HepG2 (cell line): ENCODE results near the gene TMEM141. TPM values are rescaled to one million over a fixed set of nuclear protein-coding genes. Genes with fewer than 3 reads are reported as not detected.
A peak's percentile ranks its signal among the peaks of the same experiment; 100 is the strongest.

Experiments
- ATAC-seq: fragments of 200-7000 bp; cut with Tn5 transposase; 3 replicates; pipeline ENCODE4 v1.9.1; 2020; ENCODE audit warnings: mild to moderate bottlenecking, moderate library complexity
- BruUV-seq: library from RNA; stranded (reverse); fragments of 400-500 nt; replicated peaks from 2 replicates; lab custom pipeline; 2021; lab: Mats Ljungman, UMichigan
- CTCF ChIA-PET: fragments of 300-600 bp; formaldehyde crosslinking; extraction: SDS; loops from one replicate; lab custom pipeline; 2021; ENCODE audit warnings: low total read pairs, inconsistent platforms, low intra/inter-chr PET ratio; lab: Yijun Ruan, JAX
- POLR2A ChIA-PET: fragments of 350-600 bp; sonication (Branson Sonifier 250); formaldehyde crosslinking; loops from one replicate; lab custom pipeline; 2020; ENCODE audit warnings: antibody characterized with exemption, inconsistent platforms; lab: Yijun Ruan, JAX
- DNase-seq: peaks from one replicate; pipeline ENCODE4 v3.0.0-alpha.2; 2015; ENCODE audit warnings: low spot score
- FAIRE-seq: peaks from 3 replicates; lab custom pipeline; 2011; peaks lifted over from hg19 to GRCh38; lab: Jason Lieb, UNC
- H2AFZ ChIP-seq: one replicate; pipeline ENCODE4 v1.6.1; 2011; ENCODE audit warnings: low read length, inconsistent platforms
- H3K27ac ChIP-seq: fragments of 300-600 bp; 3 replicates; pipeline ENCODE4 v1.8.0; 2011; ENCODE audit warnings: mixed run types, mild to moderate bottlenecking, mixed read lengths, low read length, inconsistent platforms; ENCODE audit not compliant: insufficient read depth; ENCODE audit errors: extremely low read length
- H3K27me3 ChIP-seq, 2 experiments: fragments of 200-600 bp in 1 of 2; 2 replicates in 1 of 2; 3 replicates in 1 of 2; pipeline versions ENCODE4 v1.6.0 to v1.8.0; 2011; ENCODE audit warnings: low read length in 2 of 2, mild to moderate bottlenecking in 2 of 2, moderate library complexity in 2 of 2, inconsistent platforms in 1 of 2; ENCODE audit not compliant: insufficient read depth in 2 of 2, control insufficient read depth in 1 of 2
- H3K36me3 ChIP-seq, 2 experiments: fragments of 200-600 bp in 1 of 2; replicated peaks in 1 of 2; 2 replicates in 1 of 2; 3 replicates in 1 of 2; pipeline versions ENCODE4 v1.5.1 to v1.8.0; 2011; ENCODE audit warnings: low read length in 2 of 2, inconsistent platforms in 1 of 2; ENCODE audit not compliant: insufficient read depth in 2 of 2, control insufficient read depth in 1 of 2
- H3K4me1 ChIP-seq: 2 replicates; pipeline ENCODE4 v1.5.1; 2012; ENCODE audit warnings: low read length, inconsistent platforms; ENCODE audit not compliant: insufficient read depth
- H3K4me2 ChIP-seq: 2 replicates; pipeline ENCODE4 v1.6.0; 2011; ENCODE audit warnings: low read depth, low read length, inconsistent platforms
- H3K4me3 ChIP-seq, 3 experiments: fragments of 200-600 bp in 1 of 3; sonication (generic), shearing (Covaris generic) in 1 of 3; replicated peaks in 1 of 3; 2 replicates each; pipeline ENCODE4 v1.5.1; 2011 to 2016; ENCODE audit warnings: low read length in 3 of 3, inconsistent platforms in 2 of 3, low read depth in 2 of 3, mild to moderate bottlenecking in 2 of 3, control low read depth in 1 of 3, mixed read lengths in 1 of 3; ENCODE audit not compliant: insufficient read depth in 1 of 3
- H3K79me2 ChIP-seq: one replicate; pipeline ENCODE4 v1.6.1; 2011; ENCODE audit warnings: low read length, inconsistent platforms; ENCODE audit not compliant: insufficient read depth
- H3K9ac ChIP-seq: 2 replicates; pipeline ENCODE4 v1.6.0; 2011; ENCODE audit warnings: mild to moderate bottlenecking, low read depth, low read length, inconsistent platforms; ENCODE audit not compliant: insufficient read depth
- H3K9me3 ChIP-seq: 2 replicates; pipeline ENCODE4 v1.5.1; 2012; ENCODE audit warnings: mild to moderate bottlenecking, low read length
- H4K20me1 ChIP-seq: 2 replicates; pipeline ENCODE4 v1.6.0; 2011; ENCODE audit warnings: inconsistent platforms, mild to moderate bottlenecking, low read length, moderate library complexity; ENCODE audit not compliant: insufficient read depth
- AGO1 ChIP-seq: fragments of 200-400 bp; formaldehyde crosslinking; IDR thresholded peaks from 2 replicates; pipeline ENCODE4 v1.6.1; 2017; ENCODE audit warnings: mild to moderate bottlenecking, low read depth, low read length, moderate library complexity; ENCODE audit not compliant: poor library complexity, severe bottlenecking
- PAF1 ChIP-seq: IDR thresholded peaks from 2 replicates; pipeline ENCODE4 v1.6.1; 2016; ENCODE audit warnings: missing genetic modification reagents, missing compliant biosample characterization
- PAWR ChIP-seq: sonication (generic); formaldehyde crosslinking; IDR thresholded peaks from 2 replicates; pipeline ENCODE4 v1.4.0; 2020; ENCODE audit warnings: missing genetic modification reagents, mild to moderate bottlenecking, borderline replicate concordance
- SPEN ChIP-seq: sonication (generic); formaldehyde crosslinking; IDR thresholded peaks from 2 replicates; pipeline ENCODE4 v1.5.1; 2020; ENCODE audit warnings: low read depth, mild to moderate bottlenecking, missing genetic modification reagents
- SRSF4 ChIP-seq: fragments of 200-400 bp; formaldehyde crosslinking; IDR thresholded peaks from one replicate; pipeline ENCODE4 v1.6.1; 2018; ENCODE audit warnings: mild to moderate bottlenecking, low read depth, low read length, moderate library complexity; ENCODE audit not compliant: poor library complexity, severe bottlenecking
- ZBTB38 ChIP-seq: sonication (generic); formaldehyde crosslinking; IDR thresholded peaks from 2 replicates; pipeline ENCODE4 v1.5.1; 2020; ENCODE audit warnings: mild to moderate bottlenecking, missing genetic modification reagents
- ZC3H13 ChIP-seq: sonication (generic); formaldehyde crosslinking; IDR thresholded peaks from 2 replicates; pipeline ENCODE4 v1.8.1; 2023; ENCODE audit warnings: mild to moderate bottlenecking, missing genetic modification reagents, moderate library complexity
- ZNF296 ChIP-seq: sonication (generic); formaldehyde crosslinking; conservative IDR thresholded peaks from 2 replicates; pipeline ENCODE4 v1.5.0; 2020; ENCODE audit warnings: mild to moderate bottlenecking, missing genetic modification reagents
- ZNF563 ChIP-seq: sonication (generic); formaldehyde crosslinking; IDR thresholded peaks from 2 replicates; pipeline ENCODE4 v1.8.0; 2022; ENCODE audit warnings: mild to moderate bottlenecking, moderate library complexity, missing genetic modification reagents
- WGBS: methylation state at CpG from one replicate; pipeline ENCODE4 v1.1.6; 2017; ENCODE audit warnings: low lambda C conversion rate; 5-methylcytosine and 5-hydroxymethylcytosine counted together
- in situ Hi-C: cut with HindIII; loops from 2 replicates; pipeline ENCODE4 v1.10.0; 2017; ENCODE audit warnings: low pct_unique_long_range_greater_than_20kb; ENCODE audit not compliant: extremely low pct_ligation_motif_present
- intact Hi-C: fragments of 100-400 bp; cut with micrococcal nuclease; formaldehyde crosslinking; loops from one replicate; pipeline ENCODE4 v1.10.0; 2022; ENCODE audit not compliant: unreplicated experiment
- polyA plus RNA-seq, 8 experiments: library from polyadenylated mRNA; depleted of rRNA in 3 of 8; stranded (reverse) in 7 of 8; unstranded in 1 of 8; fragments of >200 nt; fragmentation: Illumina TruSeq in 4 of 8; extraction: Trizol in 4 of 8; gene quantifications; 2 replicates each; pipeline versions ENCODE4 v1.2.1 to v1.2.3, GENCODE V29; 2011 to 2016; ENCODE audit warnings: low read depth in 4 of 8, missing spikeins in 1 of 8, mixed read lengths in 1 of 8; ENCODE audit not compliant: insufficient read depth in 1 of 8
- total RNA-seq, 5 experiments: library from RNA; depleted of rRNA; stranded (reverse); fragments of >200 nt; fragmentation: Illumina TruSeq; extraction: Trizol; gene quantifications; 2 replicates each; pipeline ENCODE4 v1.2.3, GENCODE V29; 2016; ENCODE audit warnings: low read depth in 1 of 5
- TF ChIP-seq, protein P1 (sequence below): sonication (generic); formaldehyde crosslinking; IDR thresholded peaks from 2 replicates; pipeline ENCODE4 v1.5.1; 2020; ENCODE audit warnings: mild to moderate bottlenecking, missing genetic modification reagents, moderate library complexity
- TF ChIP-seq, protein P2 (sequence below): sonication (generic); formaldehyde crosslinking; IDR thresholded peaks from 2 replicates; pipeline ENCODE4 v1.4.0; 2020; ENCODE audit warnings: missing genetic modification reagents

Gene TMEM141
- total and polyA plus RNA-seq, 2 of the 13 experiments (the other 11 are each of a cell fraction or from before 2014, with no cell fraction given), result 81.0 to 202 TPM

DNA sequence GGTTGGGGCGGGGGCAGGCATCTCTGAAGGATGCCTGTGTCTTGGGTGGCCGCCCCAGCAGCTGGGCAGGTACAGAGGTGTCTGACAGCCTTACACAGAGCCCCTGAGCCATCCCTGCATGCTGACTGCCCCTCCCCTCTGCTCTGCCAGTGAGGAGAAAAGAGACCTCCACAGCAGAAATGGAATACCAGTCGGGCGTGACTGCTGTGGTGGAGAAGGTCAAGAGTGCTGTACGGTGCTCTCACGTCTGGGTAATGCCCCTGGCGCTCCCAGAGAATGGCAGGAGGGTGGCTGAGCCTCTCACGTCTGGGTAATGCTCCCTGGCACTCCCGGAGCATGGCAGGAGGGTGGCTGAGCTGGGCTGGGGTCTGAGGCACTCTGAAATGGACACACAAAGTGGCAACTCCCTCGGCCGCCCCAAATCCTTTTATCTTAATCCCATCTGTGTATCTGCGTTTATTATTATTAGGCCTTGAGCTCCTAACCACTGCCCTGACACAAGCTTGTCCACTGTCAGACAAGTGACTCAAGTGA lies 14.1 kb downstream of the TMEM141 start:
- Histone ChIP-seq H3K79me2 (peaks cover 56% of the 10 kb centered on the region), H3K27ac (no peak overlapping the region), H3K9ac (no peak overlapping the region), H3K4me2 (peak overlapping the region; percentile 72), H3K36me3 (peaks cover 0 to 2% of the 10 kb centered on the region in 2 experiments; a peak in 3 of 5 replicates), H3K9me3 (no peaks in the 10 kb centered on the region), H3K4me1 (peaks cover 67% of the 10 kb centered on the region), H4K20me1 (no peaks in the 10 kb centered on the region; the same call in none of the 2 replicates), H3K27me3 (no peaks in the 10 kb centered on the region), H3K4me3 (no peak overlapping the region; a peak in 1 of 6 replicates)
- in situ Hi-C loops, result no loop called here
- FAIRE-seq (no peak), DNase-seq (no peak), ATAC-seq (no peak)
- intact Hi-C loops, result no loop called here
- CTCF ChIA-PET, result no interaction called here
- POLR2A ChIA-PET, result no interaction called here
- TF ChIP-seq SRSF4, result no peak
- TF ChIP-seq ZNF563 (CRISPR knock-in tag), result 0 out of 2 replicates have a peak, but pooled peaks have one; percentile 30
- 0 out of 2 replicates have a peak, but pooled peaks have one; percentile 7 for TF ChIP-seq ZNF296 (CRISPR knock-in tag)
- TF ChIP-seq PAF1 (CRISPR knock-in tag), result 0 out of 2 replicates have a peak, but pooled peaks have one; percentile 41
- TF ChIP-seq, all 625 proteins: peak for 3
- 95% methylated on average over 6 of the region's 12 CpGs for WGBS
- no TSS peak for BruUV-seq
- no peak overlapping the region for H2AFZ ChIP-seq

DNA sequence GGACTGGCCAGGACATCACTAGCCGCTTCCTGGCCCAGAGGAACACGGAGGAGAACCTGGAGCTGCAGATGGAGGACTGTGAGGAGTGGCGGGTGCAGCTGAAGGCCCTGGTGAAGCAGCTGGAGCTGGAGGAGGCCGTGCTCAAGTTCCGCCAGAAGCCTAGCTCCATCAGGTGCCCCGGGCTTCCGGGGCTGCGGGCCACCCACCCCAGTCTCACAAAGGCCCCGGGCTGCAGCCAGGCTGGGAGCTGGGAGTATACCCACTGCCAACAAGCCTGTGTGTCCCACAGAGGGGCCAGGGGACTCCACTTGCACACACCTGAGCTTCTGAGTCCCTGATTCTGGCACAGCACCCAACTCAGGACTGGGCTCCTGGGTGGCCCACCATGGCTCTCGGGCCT lies 14.9 kb downstream of the TMEM141 start:
- H3K4me2 ChIP-seq, result peak overlapping the region; percentile 72
- WGBS, result 93% methylated on average over 3 of the region's 10 CpGs
- no peaks in the 10 kb centered on the region for H3K27me3 ChIP-seq
- H3K9ac ChIP-seq, result peak overlapping the region; percentile 86; the same call in 1 of the 2 replicates
- no TSS peak for BruUV-seq
- no peaks in the 10 kb centered on the region for H3K9me3 ChIP-seq
- in situ Hi-C loops (no loop called here), intact Hi-C loops (no loop called here)
- ATAC-seq (no peak), DNase-seq (no peak), FAIRE-seq (no peak)
- no peaks in the 10 kb centered on the region; the same call in 1 of the 2 replicates for H4K20me1 ChIP-seq
- peaks cover 55% of the 10 kb centered on the region for H3K79me2 ChIP-seq
- peak overlapping the region; percentile 76 for H3K27ac ChIP-seq
- peaks cover 2 to 3% of the 10 kb centered on the region in 2 experiments; a peak in 3 of 5 replicates for H3K36me3 ChIP-seq
- ChIA-PET CTCF (no interaction called here), POLR2A (interaction anchor here (0.6 to 3.2 kb wide), 5 partner anchors 10 to 78 kb away, joined by 3 to 12 read pairs (median 6); partner anchors contain the start of gene CCDC183)
- peak overlapping the region; percentile 61 to 96 (median 88); a peak in 5 of 6 replicates for H3K4me3 ChIP-seq
- no peak overlapping the region for H2AFZ ChIP-seq
- H3K4me1 ChIP-seq, result peaks cover 74% of the 10 kb centered on the region
- TF ChIP-seq ZC3H13 (CRISPR knock-in tag), result peak; percentile 33; the same call in 1 of the 2 replicates
- TF ChIP-seq AGO1, result peak; percentile 74
- TF ChIP-seq, protein P1, sequence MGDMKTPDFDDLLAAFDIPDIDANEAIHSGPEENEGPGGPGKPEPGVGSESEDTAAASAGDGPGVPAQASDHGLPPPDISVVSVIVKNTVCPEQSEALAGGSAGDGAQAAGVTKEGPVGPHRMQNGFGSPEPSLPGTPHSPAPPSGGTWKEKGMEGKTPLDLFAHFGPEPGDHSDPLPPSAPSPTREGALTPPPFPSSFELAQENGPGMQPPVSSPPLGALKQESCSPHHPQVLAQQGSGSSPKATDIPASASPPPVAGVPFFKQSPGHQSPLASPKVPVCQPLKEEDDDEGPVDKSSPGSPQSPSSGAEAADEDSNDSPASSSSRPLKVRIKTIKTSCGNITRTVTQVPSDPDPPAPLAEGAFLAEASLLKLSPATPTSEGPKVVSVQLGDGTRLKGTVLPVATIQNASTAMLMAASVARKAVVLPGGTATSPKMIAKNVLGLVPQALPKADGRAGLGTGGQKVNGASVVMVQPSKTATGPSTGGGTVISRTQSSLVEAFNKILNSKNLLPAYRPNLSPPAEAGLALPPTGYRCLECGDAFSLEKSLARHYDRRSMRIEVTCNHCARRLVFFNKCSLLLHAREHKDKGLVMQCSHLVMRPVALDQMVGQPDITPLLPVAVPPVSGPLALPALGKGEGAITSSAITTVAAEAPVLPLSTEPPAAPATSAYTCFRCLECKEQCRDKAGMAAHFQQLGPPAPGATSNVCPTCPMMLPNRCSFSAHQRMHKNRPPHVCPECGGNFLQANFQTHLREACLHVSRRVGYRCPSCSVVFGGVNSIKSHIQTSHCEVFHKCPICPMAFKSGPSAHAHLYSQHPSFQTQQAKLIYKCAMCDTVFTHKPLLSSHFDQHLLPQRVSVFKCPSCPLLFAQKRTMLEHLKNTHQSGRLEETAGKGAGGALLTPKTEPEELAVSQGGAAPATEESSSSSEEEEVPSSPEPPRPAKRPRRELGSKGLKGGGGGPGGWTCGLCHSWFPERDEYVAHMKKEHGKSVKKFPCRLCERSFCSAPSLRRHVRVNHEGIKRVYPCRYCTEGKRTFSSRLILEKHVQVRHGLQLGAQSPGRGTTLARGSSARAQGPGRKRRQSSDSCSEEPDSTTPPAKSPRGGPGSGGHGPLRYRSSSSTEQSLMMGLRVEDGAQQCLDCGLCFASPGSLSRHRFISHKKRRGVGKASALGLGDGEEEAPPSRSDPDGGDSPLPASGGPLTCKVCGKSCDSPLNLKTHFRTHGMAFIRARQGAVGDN (CRISPR knock-in tag), result 0 out of 2 replicates have a peak, but pooled peaks have one; percentile 12
- TF ChIP-seq, protein P2, sequence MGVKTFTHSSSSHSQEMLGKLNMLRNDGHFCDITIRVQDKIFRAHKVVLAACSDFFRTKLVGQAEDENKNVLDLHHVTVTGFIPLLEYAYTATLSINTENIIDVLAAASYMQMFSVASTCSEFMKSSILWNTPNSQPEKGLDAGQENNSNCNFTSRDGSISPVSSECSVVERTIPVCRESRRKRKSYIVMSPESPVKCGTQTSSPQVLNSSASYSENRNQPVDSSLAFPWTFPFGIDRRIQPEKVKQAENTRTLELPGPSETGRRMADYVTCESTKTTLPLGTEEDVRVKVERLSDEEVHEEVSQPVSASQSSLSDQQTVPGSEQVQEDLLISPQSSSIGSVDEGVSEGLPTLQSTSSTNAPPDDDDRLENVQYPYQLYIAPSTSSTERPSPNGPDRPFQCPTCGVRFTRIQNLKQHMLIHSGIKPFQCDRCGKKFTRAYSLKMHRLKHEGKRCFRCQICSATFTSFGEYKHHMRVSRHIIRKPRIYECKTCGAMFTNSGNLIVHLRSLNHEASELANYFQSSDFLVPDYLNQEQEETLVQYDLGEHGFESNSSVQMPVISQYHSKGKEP (CRISPR knock-in tag), result no peak
- 0 out of 2 replicates have a peak, but pooled peaks have one; percentile 5 for TF ChIP-seq SPEN (CRISPR knock-in tag)
- no peak for TF ChIP-seq PAWR (CRISPR knock-in tag)
- peak; percentile 60; the same call in 1 of the 2 replicates for TF ChIP-seq ZBTB38 (CRISPR knock-in tag)
